ENCODE measurements around the gene SERINC3. TPM values are rescaled to one million over a fixed set of nuclear protein-coding genes. Genes with fewer than 3 reads are reported as not detected.
"Not testable (repeated sequence)": the region's sequence is repeated elsewhere in the genome, so short reads cannot be mapped to it uniquely, and the experiment has no call there.

Gene SERINC3
- total RNA-seq, result 82.7 and 96.2 TPM in 2 replicates
- polyA plus RNA-seq (2012), result 126 TPM

- DNase-seq (ENCODE audit: low read depth), result peak; percentile 90
Observed at GRCh38 chr20:44521484-44522481, at the start of gene SERINC3. Gene SERINC3 (minus strand): TSS chr20:44522070. CDS start chr20:44521951, 119 bp downstream.

GRCh38 chr20:44571362-44571988, 49.6 kb upstream of the SERINC3 start:
- DNase-seq (ENCODE audit: low read depth), result no peak

- DNase-seq (ENCODE audit: low read depth), result no peak
Observed at GRCh38 chr20:44570367-44570766, 48.5 kb upstream of the SERINC3 start.

- DNase-seq (ENCODE audit: low read depth), result no peak
Observed at GRCh38 chr20:44566811-44567210, 44.9 kb upstream of the SERINC3 start.

GRCh38 chr20:44566018-44566417, 44.1 kb upstream of the SERINC3 start:
- no peak for DNase-seq (ENCODE audit: low read depth)

- no peak for DNase-seq (ENCODE audit: low read depth)
Observed at GRCh38 chr20:44561876-44562275, 40.0 kb upstream of the SERINC3 start.

GRCh38 chr20:44560818-44561217, 38.9 kb upstream of the SERINC3 start:
- DNase-seq (ENCODE audit: low read depth), result not testable (repeated sequence)

GRCh38 chr20:44560229-44560628, 38.4 kb upstream of the SERINC3 start:
- DNase-seq (ENCODE audit: low read depth), result no peak

- DNase-seq (ENCODE audit: low read depth), result no peak
Observed at GRCh38 chr20:44559302-44559701, 37.4 kb upstream of the SERINC3 start.

GRCh38 chr20:44552950-44553908, 31.4 kb upstream of the SERINC3 start:
- peak; percentile 68 for DNase-seq (ENCODE audit: low read depth)

- DNase-seq (ENCODE audit: low read depth), result no peak
Observed at GRCh38 chr20:44552568-44552949, 30.7 kb upstream of the SERINC3 start.

- no peak for DNase-seq (ENCODE audit: low read depth)
Observed at GRCh38 chr20:44552050-44552449, 30.2 kb upstream of the SERINC3 start.

- DNase-seq (ENCODE audit: low read depth), result no peak
Observed at GRCh38 chr20:44549123-44549522, 27.3 kb upstream of the SERINC3 start.

GRCh38 chr20:44547419-44547818, 25.5 kb upstream of the SERINC3 start:
- DNase-seq (ENCODE audit: low read depth), result no peak

- no peak for DNase-seq (ENCODE audit: low read depth)
Observed at GRCh38 chr20:44544263-44544662, 22.4 kb upstream of the SERINC3 start.

GRCh38 chr20:44543358-44543757, 21.5 kb upstream of the SERINC3 start:
- no peak for DNase-seq (ENCODE audit: low read depth)

- no peak for DNase-seq (ENCODE audit: low read depth)
Observed at GRCh38 chr20:44542890-44543289, 21.0 kb upstream of the SERINC3 start.

GRCh38 chr20:44541992-44542391, 20.1 kb upstream of the SERINC3 start:
- no peak for DNase-seq (ENCODE audit: low read depth)

GRCh38 chr20:44540834-44541233, 19.0 kb upstream of the SERINC3 start:
- DNase-seq (ENCODE audit: low read depth), result no peak

- peak; percentile 24 for DNase-seq (ENCODE audit: low read depth)
Observed at GRCh38 chr20:44537993-44538392, 16.1 kb upstream of the SERINC3 start.

- no peak for DNase-seq (ENCODE audit: low read depth)
Observed at GRCh38 chr20:44536175-44536574, 14.3 kb upstream of the SERINC3 start.

Data from myocyte (in vitro differentiated cells).